B cell (primary cell): ENCODE data around the gene FBXW9. TPM values are rescaled to one million over a fixed set of nuclear protein-coding genes. Genes with fewer than 3 reads are reported as not detected.
"Not testable (repeated sequence)": the region's sequence is repeated elsewhere in the genome, so short reads cannot be mapped to it uniquely, and the experiment has no call there.

Source experiments
- ATAC-seq: fragments of 200-7000 bp; cut with Tn5 transposase; one replicate; pipeline ENCODE4 v1.10.0; 2021; ENCODE audit warnings: low read depth, mild to moderate bottlenecking, moderate number of reproducible peaks, moderate library complexity
- CTCF ChIA-PET: fragments of 350-600 bp; sonication (Branson Sonifier 250); formaldehyde crosslinking; loops from one replicate; lab custom pipeline; 2021; ENCODE audit warnings: antibody characterized with exemption, inconsistent platforms; lab: Charles Lee
- POLR2A ChIA-PET: fragments of 350-600 bp; sonication (Branson Sonifier 250); formaldehyde crosslinking; loops from one replicate; lab custom pipeline; 2021; ENCODE audit warnings: antibody characterized with exemption; lab: Charles Lee
- DNase-seq: peaks from one replicate; pipeline ENCODE4 v3.0.0; 2013
- H2AFZ ChIP-seq: 2 replicates; pipeline ENCODE4 v1.6.1; 2012; ENCODE audit warnings: mild to moderate bottlenecking, low read depth, low read length; ENCODE audit not compliant: insufficient read depth, poor library complexity, severe bottlenecking
- H3K27ac ChIP-seq, 2 donors: 1 replicate in 1 of 2; 2 replicates in 1 of 2; pipeline ENCODE4 v1.5.1; 2012 to 2013; ENCODE audit warnings: low read length in 2 of 2, mild to moderate bottlenecking in 2 of 2, moderate library complexity in 1 of 2
- H3K27me3 ChIP-seq, 4 experiments: fragments of 200-600 bp in 1 of 4; sonication (generic) in 1 of 4; replicated peaks in 1 of 4; 1 replicate in 2 of 4; 2 replicates in 2 of 4; pipeline versions ENCODE4 v1.6.1 to v1.7.0; 2013 to 2016; ENCODE audit warnings: low read length in 3 of 4, mild to moderate bottlenecking in 2 of 4, mixed read lengths in 1 of 4, moderate library complexity in 1 of 4; ENCODE audit not compliant: insufficient read depth in 4 of 4, control insufficient read depth in 3 of 4; ENCODE audit errors: control extremely low read depth in 1 of 4
- H3K36me3 ChIP-seq, 2 experiments: replicated peaks in 1 of 2; 1 replicate in 1 of 2; 2 replicates in 1 of 2; pipeline versions ENCODE4 v1.6.1 to v1.7.1; 2013; ENCODE audit warnings: low read length in 1 of 2; ENCODE audit not compliant: insufficient read depth in 2 of 2, control insufficient read depth in 1 of 2; ENCODE audit errors: control extremely low read depth in 1 of 2, extremely low read depth in 1 of 2
- H3K4me1 ChIP-seq, 2 donors: fragments of 200-600 bp in 1 of 2; sonication (generic) in 1 of 2; 1 replicate in 1 of 2; 2 replicates in 1 of 2; pipeline versions ENCODE4 v1.5.1 to v1.6.1; 2013 to 2017; ENCODE audit warnings: low read length in 2 of 2; ENCODE audit not compliant: control insufficient read depth in 2 of 2, insufficient read depth in 2 of 2
- H3K4me2 ChIP-seq: replicated peaks from 2 replicates; pipeline ENCODE3; 2012; ENCODE audit warnings: mild to moderate bottlenecking, low read depth, low read length; ENCODE audit not compliant: poor library complexity, severe bottlenecking
- H3K4me3 ChIP-seq, 5 experiments: fragments of 200-600 bp in 1 of 5; sonication (generic) in 1 of 5; 1 replicate in 3 of 5; 2 replicates in 2 of 5; pipeline versions ENCODE4 v1.5.1 to v1.7.0; 2011 to 2016; ENCODE audit warnings: low read length in 4 of 5, mild to moderate bottlenecking in 4 of 5, low read depth in 2 of 5, control low read depth in 1 of 5, moderate library complexity in 1 of 5; ENCODE audit not compliant: insufficient read depth in 1 of 5; ENCODE audit errors: control extremely low read depth in 1 of 5, extremely low read depth in 1 of 5
- H3K79me2 ChIP-seq: fragments of 200-600 bp; sonication (generic); one replicate; pipeline ENCODE4 v1.6.0; 2016; ENCODE audit warnings: low read length; ENCODE audit not compliant: control insufficient read depth, insufficient read depth
- H3K9ac ChIP-seq: fragments of 200-600 bp; sonication (generic); 2 replicates; pipeline ENCODE4 v1.6.1; 2017; ENCODE audit warnings: mild to moderate bottlenecking, low read length, moderate library complexity
- H3K9me3 ChIP-seq, 3 donors: one replicate each; pipeline versions ENCODE4 v1.6.1 to v1.7.1; 2013; ENCODE audit warnings: low read length in 2 of 3; ENCODE audit not compliant: control insufficient read depth in 2 of 3, insufficient read depth in 1 of 3; ENCODE audit errors: control extremely low read depth in 1 of 3
- H4K20me1 ChIP-seq: 2 replicates; pipeline ENCODE4 v1.6.0; 2012; ENCODE audit warnings: mild to moderate bottlenecking, low read length; ENCODE audit not compliant: insufficient read depth, control insufficient read depth, poor library complexity, severe bottlenecking
- H3K27ac Mint-ChIP-seq: one replicate; pipeline ENCODE4 v1.8.0; 2021; ENCODE audit warnings: mixed read lengths
- H3K27me3 Mint-ChIP-seq: one replicate; pipeline ENCODE4 v1.8.0; 2021; ENCODE audit warnings: mixed read lengths
- H3K4me1 Mint-ChIP-seq: one replicate; pipeline ENCODE4 v1.8.0; 2021; ENCODE audit warnings: mixed read lengths
- H3K4me3 Mint-ChIP-seq: one replicate; pipeline ENCODE4 v1.8.0; 2021; ENCODE audit warnings: mixed read lengths
- H3K9me3 Mint-ChIP-seq: one replicate; pipeline ENCODE4 v1.8.0; 2022; ENCODE audit warnings: mixed read lengths; ENCODE audit not compliant: insufficient read depth
- EZH2 ChIP-seq: IDR thresholded peaks from 2 replicates; pipeline ENCODE4 v1.6.1; 2012; ENCODE audit warnings: borderline replicate concordance, low read depth, mild to moderate bottlenecking, moderate library complexity, low read length; ENCODE audit not compliant: insufficient read depth, poor library complexity, severe bottlenecking
- WGBS: methylation state at CpG from one replicate; pipeline ENCODE4 v1.1.5; 2013; ENCODE audit warnings: missing lambda C conversion rate; ENCODE audit not compliant: insufficient coverage; 5-methylcytosine and 5-hydroxymethylcytosine counted together
- intact Hi-C: fragments of 100-400 bp; cut with micrococcal nuclease; formaldehyde crosslinking; loops from one replicate; pipeline ENCODE4 v1.10.0; 2022
- polyA plus RNA-seq: library from polyadenylated mRNA; depleted of rRNA; stranded (reverse); fragments of >200 nt; gene quantifications from 2 replicates; pipeline ENCODE4 v1.2.3, GENCODE V29; 2012
- total RNA-seq, 2 donors: library from RNA; stranded (reverse); fragments of 120-200 nt in 1 of 2; gene quantifications; 1 replicate in 1 of 2; 2 replicates in 1 of 2; pipeline versions ENCODE4 v1.2.3 to v1.2.4, GENCODE V29; 2013 to 2022
- TF ChIP-seq, protein P1 (sequence below): fragments of 200-600 bp; IDR thresholded peaks from one replicate; pipeline ENCODE4 v1.8.0; 2022; ENCODE audit warnings: antibody characterized with exemption, mild to moderate bottlenecking

The FBXW9 gene
- total and polyA plus RNA-seq, 2 donors (not counting 1 experiment from before 2014, with no cell fraction given), result 4.7 TPM

DNA sequence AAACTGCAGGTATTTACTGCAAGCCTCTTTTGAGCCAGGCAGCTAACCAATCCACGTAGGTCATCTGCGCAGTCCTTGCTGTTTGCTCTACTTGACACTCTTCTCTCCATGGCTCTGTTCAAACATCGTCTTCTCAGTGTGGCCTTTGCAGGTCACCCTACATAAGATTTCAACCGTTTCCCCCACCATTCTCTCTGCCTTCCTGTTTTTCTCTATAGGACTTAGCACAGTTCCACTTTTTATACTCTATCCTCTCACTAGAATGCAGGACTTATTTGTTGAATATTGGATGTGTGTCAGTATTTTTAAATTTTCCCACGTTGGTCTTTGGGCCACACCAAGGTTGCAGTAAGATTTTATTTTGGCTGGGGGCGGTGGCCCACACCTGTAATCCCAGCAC lies 1.7 kb upstream of the FBXW9 start:
- Histone ChIP-seq H3K4me2 (no peak overlapping the region), H3K4me3 (no peak overlapping the region), H4K20me1 (no peaks in the 10 kb centered on the region), H3K27ac (peak overlapping the region in 1 of 2 donors; percentile 26), H3K27me3 (no peaks in the 10 kb centered on the region), H3K36me3 (peaks cover 2 to 22% of the 10 kb centered on the region in 2 experiments), H2AFZ (no peak overlapping the region), H3K79me2 (peaks cover 3% of the 10 kb centered on the region), H3K9me3 (no peaks in the 10 kb centered on the region), H3K4me1 (peaks cover 13 to 17% of the 10 kb centered on the region in 2 donors), H3K9ac (no peak overlapping the region)
- peaks cover 10% of the 10 kb centered on the region for H3K4me1 Mint-ChIP-seq
- no peaks in the 10 kb centered on the region for H3K9me3 Mint-ChIP-seq
- CTCF ChIA-PET, result interaction anchor here (1.1 kb wide), 1 partner anchor 148 kb away, joined by 3 read pairs; no protein-coding TSS in a partner anchor
- POLR2A ChIA-PET, result no interaction called here
- 83% methylated on average over 5 of the region's 6 CpGs for WGBS
- ATAC-seq (no peak), DNase-seq (no peak)
- H3K27ac Mint-ChIP-seq, result peak overlapping the region; percentile 81
- intact Hi-C loops, result no loop called here
- TF ChIP-seq EZH2, result no peak
- TF ChIP-seq, protein P1, sequence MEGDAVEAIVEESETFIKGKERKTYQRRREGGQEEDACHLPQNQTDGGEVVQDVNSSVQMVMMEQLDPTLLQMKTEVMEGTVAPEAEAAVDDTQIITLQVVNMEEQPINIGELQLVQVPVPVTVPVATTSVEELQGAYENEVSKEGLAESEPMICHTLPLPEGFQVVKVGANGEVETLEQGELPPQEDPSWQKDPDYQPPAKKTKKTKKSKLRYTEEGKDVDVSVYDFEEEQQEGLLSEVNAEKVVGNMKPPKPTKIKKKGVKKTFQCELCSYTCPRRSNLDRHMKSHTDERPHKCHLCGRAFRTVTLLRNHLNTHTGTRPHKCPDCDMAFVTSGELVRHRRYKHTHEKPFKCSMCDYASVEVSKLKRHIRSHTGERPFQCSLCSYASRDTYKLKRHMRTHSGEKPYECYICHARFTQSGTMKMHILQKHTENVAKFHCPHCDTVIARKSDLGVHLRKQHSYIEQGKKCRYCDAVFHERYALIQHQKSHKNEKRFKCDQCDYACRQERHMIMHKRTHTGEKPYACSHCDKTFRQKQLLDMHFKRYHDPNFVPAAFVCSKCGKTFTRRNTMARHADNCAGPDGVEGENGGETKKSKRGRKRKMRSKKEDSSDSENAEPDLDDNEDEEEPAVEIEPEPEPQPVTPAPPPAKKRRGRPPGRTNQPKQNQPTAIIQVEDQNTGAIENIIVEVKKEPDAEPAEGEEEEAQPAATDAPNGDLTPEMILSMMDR, result no peak
- no peaks in the 10 kb centered on the region for H3K27me3 Mint-ChIP-seq
- peak overlapping the region; percentile 86 for H3K4me3 Mint-ChIP-seq

DNA sequence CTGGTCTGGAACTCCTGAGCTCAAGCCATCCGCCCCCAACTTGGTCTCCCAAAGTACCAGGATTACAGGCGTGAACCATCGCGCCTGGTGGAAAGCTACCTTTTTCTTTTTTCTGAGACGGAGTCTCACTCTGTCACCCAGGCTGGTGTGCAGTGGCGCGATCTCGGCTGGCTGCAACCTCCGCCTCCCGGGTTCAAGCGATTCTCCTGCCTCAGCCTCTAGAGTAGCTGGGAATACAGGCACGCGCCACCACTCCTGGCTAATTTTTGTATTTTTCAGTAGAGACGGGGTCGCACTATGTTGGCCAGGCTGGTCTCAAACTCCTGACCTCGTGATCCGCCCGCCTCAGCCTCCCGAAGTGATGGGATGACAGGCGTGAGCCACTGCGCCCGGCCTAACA lies 994 bp upstream of the FBXW9 start:
- H3K79me2 ChIP-seq, H3K4me1 Mint-ChIP-seq, H3K9me3 ChIP-seq, DNase-seq, H3K9me3 Mint-ChIP-seq, H4K20me1 ChIP-seq, H3K27me3 ChIP-seq, H3K9ac ChIP-seq, H2AFZ ChIP-seq, ATAC-seq, H3K27me3 Mint-ChIP-seq: not testable (repeated sequence)
- Histone ChIP-seq H3K4me2 (peak overlapping the region; percentile 99), H3K27ac (peak overlapping the region; percentile 85 to 93), H3K36me3 (peaks cover 0 to 15% of the 10 kb centered on the region in 2 experiments), H3K4me3 (peak overlapping the region in 1 of 5 experiments; percentile 82), H3K4me1 (peaks cover 13 to 17% of the 10 kb centered on the region in 2 donors)
- Mint-ChIP-seq H3K4me3 (peak overlapping the region; percentile 47), H3K27ac (peak overlapping the region; percentile 50)
- ChIA-PET POLR2A (interaction anchor here (1.0 to 2.6 kb wide), 2 partner anchors 16 to 37 kb away, joined by 3 to 12 read pairs; partner anchors contain the start of gene DHPS), CTCF (interaction anchor here (0.7 to 3.5 kb wide), 2 partner anchors 20 to 43 kb away, joined by 3 to 16 read pairs; no protein-coding TSS in a partner anchor)
- WGBS, result 98% methylated on average over 22 of the region's 22 CpGs
- intact Hi-C loops, result loop anchor here (2.0 kb wide), 1 partner anchor 1193 kb away; the partner anchor contains the start of gene ZNF653
